ENCODE data around the gene RCOR1. TPM values are rescaled to one million over a fixed set of nuclear protein-coding genes. Genes with fewer than 3 reads are reported as not detected.

The RCOR1 gene
- polyA plus RNA-seq, 1 donor from 2014 or later = 10.4 TPM

DNA sequence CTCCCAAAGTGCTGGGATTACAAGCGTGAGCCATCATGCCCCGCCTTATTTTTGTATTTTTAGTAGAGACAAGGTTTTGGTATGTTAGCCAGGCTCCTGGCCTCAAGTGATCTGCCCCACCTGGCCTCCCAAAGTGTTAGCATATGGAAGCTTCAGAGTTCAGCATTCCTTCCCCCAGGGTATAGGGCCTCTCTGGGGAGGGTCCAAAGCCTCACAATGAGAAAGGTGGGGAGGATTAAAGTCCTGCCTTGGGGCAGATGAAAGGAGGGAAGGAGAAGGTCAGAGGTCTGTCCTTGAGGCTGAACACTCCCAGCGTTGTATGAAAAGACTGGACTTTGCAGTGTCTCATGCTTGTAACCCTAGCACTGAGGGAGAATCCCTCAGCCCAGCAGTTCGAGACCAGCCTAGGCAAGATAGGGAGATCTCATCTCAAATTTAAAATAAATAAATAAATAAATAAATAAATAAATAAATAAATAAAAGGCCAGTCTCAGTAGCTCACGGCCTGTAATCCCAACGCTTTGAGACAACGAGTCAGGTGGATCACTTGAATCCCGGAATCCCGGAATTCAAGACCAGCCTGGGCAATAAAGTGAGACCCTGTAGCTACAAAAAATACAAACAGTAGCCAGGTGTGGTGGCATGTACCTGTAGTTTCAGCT lies 22.0 kb upstream of the RCOR1 start:
- Histone ChIP-seq H3K79me2 (replicated peaks; ENCODE audit: insufficient read depth, low read length) (no peaks in the 10 kb centered on the region), H3K9me2 (ENCODE audit: insufficient read depth, low read length) (no peaks in the 10 kb centered on the region), H3K27ac (ENCODE audit: low read length) (no peak overlapping the region), H3K27me3 (ENCODE audit: insufficient read depth, low read depth, low read length) (no peaks in the 10 kb centered on the region), H3K36me3 (ENCODE audit: insufficient read depth, low read length) (no peaks in the 10 kb centered on the region), H4K20me1 (ENCODE audit: insufficient read depth) (no peaks in the 10 kb centered on the region), H3F3A (ENCODE audit: insufficient read depth, low read length, poor library complexity, severe bottlenecking) (no peaks in the 10 kb centered on the region), H3K9me3 (ENCODE audit: low read length) (no peaks in the 10 kb centered on the region), H3K4me2 (ENCODE audit: low read length) (no peak overlapping the region), H3K9ac (ENCODE audit: low read length) (no peak overlapping the region), H2AFZ (ENCODE audit: low read depth, low read length) (no peak overlapping the region), H3K4me3 (ENCODE audit: low read length) (no peak overlapping the region)
- TF ChIP-seq, protein P1, sequence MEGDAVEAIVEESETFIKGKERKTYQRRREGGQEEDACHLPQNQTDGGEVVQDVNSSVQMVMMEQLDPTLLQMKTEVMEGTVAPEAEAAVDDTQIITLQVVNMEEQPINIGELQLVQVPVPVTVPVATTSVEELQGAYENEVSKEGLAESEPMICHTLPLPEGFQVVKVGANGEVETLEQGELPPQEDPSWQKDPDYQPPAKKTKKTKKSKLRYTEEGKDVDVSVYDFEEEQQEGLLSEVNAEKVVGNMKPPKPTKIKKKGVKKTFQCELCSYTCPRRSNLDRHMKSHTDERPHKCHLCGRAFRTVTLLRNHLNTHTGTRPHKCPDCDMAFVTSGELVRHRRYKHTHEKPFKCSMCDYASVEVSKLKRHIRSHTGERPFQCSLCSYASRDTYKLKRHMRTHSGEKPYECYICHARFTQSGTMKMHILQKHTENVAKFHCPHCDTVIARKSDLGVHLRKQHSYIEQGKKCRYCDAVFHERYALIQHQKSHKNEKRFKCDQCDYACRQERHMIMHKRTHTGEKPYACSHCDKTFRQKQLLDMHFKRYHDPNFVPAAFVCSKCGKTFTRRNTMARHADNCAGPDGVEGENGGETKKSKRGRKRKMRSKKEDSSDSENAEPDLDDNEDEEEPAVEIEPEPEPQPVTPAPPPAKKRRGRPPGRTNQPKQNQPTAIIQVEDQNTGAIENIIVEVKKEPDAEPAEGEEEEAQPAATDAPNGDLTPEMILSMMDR (IDR thresholded peaks at IDR 0.05; ENCODE audit: poor library complexity, severe bottlenecking) = no peak
- no peak for TF ChIP-seq EZH2 (IDR thresholded peaks at IDR 0.05; ENCODE audit: borderline replicate concordance, insufficient read depth, low read length, poor library complexity, severe bottlenecking)

DNA sequence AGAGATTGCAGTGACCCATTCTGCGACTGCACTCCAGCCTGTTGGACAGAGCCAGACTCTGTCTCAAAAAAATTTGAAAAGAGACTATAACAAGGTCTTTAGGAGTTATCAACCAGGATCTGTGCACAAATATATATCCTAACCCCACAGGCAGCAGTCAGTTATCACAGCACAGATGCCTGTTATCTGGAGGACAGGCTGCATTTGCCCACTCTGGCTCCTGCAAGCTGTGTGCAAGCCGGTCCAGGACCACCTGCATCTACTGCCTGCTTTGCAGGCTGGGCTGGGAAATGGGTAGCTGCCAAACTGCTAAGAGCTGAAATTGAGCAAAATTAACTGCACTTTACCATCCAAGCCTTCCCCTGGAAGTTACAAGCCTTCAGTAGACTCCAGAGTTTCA lies 21.4 kb upstream of the RCOR1 start:
- TF ChIP-seq EP300 (conservative IDR thresholded peaks at IDR 0.05; ENCODE audit: poor library complexity, severe bottlenecking) (no peak), TAF1 (IDR thresholded peaks at IDR 0.05; ENCODE audit: low read depth) (no peak), POLR2AphosphoS5 (IDR thresholded peaks at IDR 0.05) (no peak), EZH2 (IDR thresholded peaks at IDR 0.05; ENCODE audit: borderline replicate concordance, insufficient read depth, low read length, poor library complexity, severe bottlenecking) (no peak), SMC3 (conservative IDR thresholded peaks at IDR 0.05; ENCODE audit: poor library complexity) (no peak), RAD21 (conservative IDR thresholded peaks at IDR 0.05) (no peak), MXI1 (conservative IDR thresholded peaks at IDR 0.05; ENCODE audit: poor library complexity, severe bottlenecking) (no peak)
- TF ChIP-seq, protein P2, sequence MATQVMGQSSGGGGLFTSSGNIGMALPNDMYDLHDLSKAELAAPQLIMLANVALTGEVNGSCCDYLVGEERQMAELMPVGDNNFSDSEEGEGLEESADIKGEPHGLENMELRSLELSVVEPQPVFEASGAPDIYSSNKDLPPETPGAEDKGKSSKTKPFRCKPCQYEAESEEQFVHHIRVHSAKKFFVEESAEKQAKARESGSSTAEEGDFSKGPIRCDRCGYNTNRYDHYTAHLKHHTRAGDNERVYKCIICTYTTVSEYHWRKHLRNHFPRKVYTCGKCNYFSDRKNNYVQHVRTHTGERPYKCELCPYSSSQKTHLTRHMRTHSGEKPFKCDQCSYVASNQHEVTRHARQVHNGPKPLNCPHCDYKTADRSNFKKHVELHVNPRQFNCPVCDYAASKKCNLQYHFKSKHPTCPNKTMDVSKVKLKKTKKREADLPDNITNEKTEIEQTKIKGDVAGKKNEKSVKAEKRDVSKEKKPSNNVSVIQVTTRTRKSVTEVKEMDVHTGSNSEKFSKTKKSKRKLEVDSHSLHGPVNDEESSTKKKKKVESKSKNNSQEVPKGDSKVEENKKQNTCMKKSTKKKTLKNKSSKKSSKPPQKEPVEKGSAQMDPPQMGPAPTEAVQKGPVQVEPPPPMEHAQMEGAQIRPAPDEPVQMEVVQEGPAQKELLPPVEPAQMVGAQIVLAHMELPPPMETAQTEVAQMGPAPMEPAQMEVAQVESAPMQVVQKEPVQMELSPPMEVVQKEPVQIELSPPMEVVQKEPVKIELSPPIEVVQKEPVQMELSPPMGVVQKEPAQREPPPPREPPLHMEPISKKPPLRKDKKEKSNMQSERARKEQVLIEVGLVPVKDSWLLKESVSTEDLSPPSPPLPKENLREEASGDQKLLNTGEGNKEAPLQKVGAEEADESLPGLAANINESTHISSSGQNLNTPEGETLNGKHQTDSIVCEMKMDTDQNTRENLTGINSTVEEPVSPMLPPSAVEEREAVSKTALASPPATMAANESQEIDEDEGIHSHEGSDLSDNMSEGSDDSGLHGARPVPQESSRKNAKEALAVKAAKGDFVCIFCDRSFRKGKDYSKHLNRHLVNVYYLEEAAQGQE (IDR thresholded peaks at IDR 0.05; ENCODE audit: borderline replicate concordance) = no peak
- TF ChIP-seq, protein P1 (IDR thresholded peaks at IDR 0.05; ENCODE audit: poor library complexity, severe bottlenecking) = no peak
- Histone ChIP-seq H3K4me3 (ENCODE audit: low read length) (no peak overlapping the region), H3K27me3 (ENCODE audit: insufficient read depth, low read depth, low read length) (no peaks in the 10 kb centered on the region), H3K36me3 (ENCODE audit: insufficient read depth, low read length) (no peaks in the 10 kb centered on the region), H3K9me2 (ENCODE audit: insufficient read depth, low read length) (no peaks in the 10 kb centered on the region), H4K20me1 (ENCODE audit: insufficient read depth) (no peaks in the 10 kb centered on the region), H3K9me3 (ENCODE audit: low read length) (no peaks in the 10 kb centered on the region), H3K4me2 (ENCODE audit: low read length) (no peak overlapping the region), H3F3A (ENCODE audit: insufficient read depth, low read length, poor library complexity, severe bottlenecking) (no peaks in the 10 kb centered on the region), H2AFZ (ENCODE audit: low read depth, low read length) (no peak overlapping the region), H3K79me2 (replicated peaks; ENCODE audit: insufficient read depth, low read length) (no peaks in the 10 kb centered on the region), H3K27ac (ENCODE audit: low read length) (no peak overlapping the region), H3K9ac (ENCODE audit: low read length) (no peak overlapping the region)

Data from neural cell (in vitro differentiated cells).